ENCODE data around the gene SCGB1D2.
"Not testable (repeated sequence)": the region's sequence is repeated elsewhere in the genome, so short reads cannot be mapped to it uniquely, and the experiment has no call there.

Gene SCGB1D2

GRCh38 chr11:62242021-62242420, at the start of gene SCGB1D2:
Gene SCGB1D2 (plus strand): TSS chr11:62242239. CDS start chr11:62242308, 69 bp downstream.
- no peak for DNase-seq

- DNase-seq, result no peak
These were observed 48.1 kb upstream of the SCGB1D2 start for GRCh38 chr11:62193952-62194351.

GRCh38 chr11:62195010-62195409, 47.0 kb upstream of the SCGB1D2 start:
- DNase-seq, result not testable (repeated sequence)

DNA sequence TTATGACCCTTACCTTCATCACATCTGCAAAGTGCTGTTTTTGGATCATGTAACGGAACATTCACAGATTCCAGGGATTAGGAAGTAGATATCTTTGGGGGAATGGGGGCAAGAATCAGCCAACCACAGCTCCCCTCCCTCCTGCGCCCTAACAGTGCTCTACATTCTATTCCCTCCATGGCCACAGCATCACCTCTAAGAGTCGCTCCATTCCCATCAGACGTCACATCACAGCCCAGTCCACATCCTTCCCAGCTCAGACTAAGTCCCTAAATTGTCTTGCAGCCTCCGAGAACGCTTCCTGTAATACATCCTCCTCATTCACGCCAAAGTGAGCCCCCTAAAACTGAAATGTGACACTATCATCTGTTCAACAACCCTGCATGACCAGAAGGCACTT, 46.1 kb upstream of the SCGB1D2 start:
- DNase-seq, result no peak

DNA sequence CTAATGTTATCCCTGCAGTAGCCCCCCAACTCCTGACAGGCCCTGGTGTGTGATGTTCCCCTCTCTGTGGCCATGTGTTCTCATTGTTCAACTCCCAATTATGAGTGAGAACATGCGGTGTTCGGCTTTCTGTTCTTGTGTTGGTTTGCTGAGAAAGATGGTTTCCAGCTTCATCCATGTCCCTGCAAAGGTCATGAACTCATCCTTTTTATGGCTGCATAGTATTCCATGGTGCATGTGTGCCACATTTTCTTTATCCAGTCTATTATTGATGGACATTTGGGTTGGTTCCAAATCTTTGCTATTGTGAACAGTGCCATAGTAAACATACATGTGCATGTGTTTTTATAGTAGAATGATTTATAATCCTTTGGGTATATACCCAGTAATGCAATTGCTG, 44.6 kb upstream of the SCGB1D2 start:
- DNase-seq, result not testable (repeated sequence)

- no peak for DNase-seq
These were observed 40.7 kb upstream of the SCGB1D2 start for GRCh38 chr11:62201376-62201775.

DNA sequence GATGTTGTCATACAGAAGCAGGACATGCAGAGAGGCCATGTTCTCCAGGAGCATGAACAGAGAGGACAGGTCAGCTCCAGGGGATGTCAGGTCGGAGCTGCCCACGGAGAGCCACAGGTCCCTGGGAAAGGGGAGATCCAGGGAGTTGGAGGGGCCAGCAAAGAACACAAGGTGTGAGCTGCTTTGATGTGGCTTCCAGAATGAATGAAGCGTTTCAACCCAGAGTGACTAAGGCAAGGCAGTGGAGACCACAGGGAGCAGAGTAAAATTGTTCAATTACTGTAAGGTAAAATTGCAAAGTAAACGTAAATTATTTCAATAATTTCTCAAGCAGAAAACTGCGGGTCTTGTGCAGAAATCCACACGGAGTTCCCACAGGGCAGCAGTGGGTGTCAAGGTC, 39.1 kb upstream of the SCGB1D2 start:
- no peak for DNase-seq

DNA sequence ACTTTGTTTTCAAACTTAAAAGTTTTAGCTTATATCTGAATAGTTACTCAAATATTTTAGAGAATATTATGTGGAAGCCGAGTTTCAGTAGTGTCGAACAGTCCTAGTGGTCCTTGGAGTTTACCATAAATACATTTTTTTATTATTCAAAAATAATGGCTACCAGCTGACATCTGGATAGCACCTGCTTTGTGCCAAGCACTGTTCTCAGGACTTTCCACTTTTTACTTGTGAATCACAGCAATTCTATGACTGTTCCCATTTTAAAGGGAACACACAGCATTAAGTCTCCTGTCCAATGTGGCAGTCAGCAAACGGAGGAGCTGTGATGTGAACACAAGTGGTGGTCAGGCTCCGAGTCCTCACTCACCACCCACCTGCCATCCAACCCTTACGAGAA, 37.6 kb upstream of the SCGB1D2 start:
- DNase-seq, result no peak

DNA sequence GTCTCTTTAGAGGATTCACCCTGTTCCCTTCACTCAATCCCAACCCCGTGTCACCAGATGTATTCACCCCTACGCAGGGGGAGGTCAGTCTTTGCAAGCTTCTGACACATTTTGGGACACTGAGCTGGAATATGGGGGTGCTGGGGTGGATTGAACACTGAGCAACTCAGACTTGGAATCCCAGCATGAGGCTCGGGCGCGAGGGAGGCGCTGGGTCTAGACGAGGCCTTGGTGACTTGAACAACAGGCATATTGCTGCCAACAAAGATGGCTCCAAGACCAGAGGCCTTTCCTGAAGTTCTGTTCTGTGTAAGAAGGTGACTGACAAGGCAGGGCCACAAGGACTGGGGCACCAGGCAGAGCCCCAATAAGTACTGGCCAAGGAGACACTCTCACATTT, 36.6 kb upstream of the SCGB1D2 start:
- no peak for DNase-seq

DNA sequence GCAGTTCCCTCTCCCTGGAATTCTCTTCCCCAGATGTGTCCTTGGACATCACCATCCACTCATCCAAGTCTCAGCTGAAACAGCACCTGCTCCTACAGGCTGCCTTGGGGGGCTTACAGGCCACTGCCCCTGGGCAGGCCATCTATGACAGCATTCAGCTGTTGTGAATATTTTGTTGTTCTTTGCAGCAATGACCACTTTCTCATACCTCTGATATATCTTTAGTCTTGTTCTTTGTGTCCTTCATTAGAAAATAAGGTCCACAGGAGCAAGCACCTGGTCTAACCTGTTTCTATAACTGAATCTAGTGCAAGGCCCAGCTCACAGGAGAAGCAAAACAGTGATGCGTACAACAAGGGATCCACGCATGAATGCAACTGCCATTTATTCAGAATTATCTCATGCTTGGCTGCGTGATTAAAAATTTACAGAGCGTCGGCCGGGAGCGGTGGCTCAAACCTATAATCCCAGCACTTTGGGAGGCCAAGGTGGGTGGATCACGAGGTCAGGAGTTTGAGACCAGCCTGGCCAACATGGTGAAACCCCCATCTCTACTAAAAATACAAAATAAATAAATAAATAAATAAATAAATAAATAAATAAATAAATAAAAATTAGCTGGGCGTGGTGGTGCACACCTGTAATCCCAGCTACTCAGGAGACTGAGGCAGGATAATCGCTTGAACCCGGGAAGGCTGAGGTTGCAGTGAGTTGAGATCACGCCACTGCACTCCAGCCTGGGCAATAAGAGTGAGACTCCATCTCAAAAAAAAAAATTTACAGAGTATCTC, 35.6 kb upstream of the SCGB1D2 start:
- not testable (repeated sequence) for DNase-seq

DNA sequence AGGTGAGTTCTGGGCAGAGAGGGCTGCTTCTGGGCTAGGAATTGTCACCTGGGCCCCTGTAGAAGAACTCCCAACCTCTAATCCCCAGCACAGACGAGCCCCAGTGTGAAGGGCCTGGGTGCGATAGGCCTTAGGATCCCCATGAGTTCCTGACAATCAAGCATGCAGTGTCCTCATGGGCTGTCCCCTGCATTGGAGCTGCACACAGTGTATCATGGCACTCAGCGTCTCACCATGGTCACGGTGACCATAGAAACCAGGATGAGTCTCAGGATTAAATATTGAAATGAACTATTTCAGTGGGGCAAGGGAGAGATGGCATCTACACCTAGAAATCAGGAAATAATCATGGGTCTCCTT, 33.3 kb upstream of the SCGB1D2 start:
- no peak for DNase-seq

DNA sequence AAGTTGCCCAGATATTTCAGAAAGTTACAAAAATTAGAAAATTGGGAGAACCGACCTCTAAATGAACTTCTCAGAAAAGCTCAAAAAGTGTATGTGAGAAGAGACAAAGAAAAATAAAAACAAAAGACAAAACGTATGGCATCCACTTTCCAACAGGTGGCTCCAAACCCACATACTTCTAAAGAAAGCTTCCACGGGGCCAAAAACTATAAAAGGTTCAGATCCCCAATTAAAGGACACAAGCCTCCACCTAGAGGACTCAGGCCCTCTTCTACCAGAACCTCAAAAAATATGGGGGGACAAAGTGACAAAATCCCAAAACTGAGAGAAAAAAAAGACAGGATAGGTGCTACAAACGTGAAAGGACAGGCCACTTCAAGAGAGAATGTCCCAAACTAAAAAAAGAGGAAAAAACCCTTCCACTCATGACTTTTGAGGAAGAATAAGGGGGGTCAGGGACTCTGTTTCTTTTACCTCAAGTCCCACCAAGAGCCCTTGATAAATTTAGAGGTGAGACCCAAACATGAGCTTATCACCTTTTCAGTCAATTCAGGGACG, 24.8 kb upstream of the SCGB1D2 start:
- peak; percentile 9 for DNase-seq

GRCh38 chr11:62221498-62221897, 20.5 kb upstream of the SCGB1D2 start:
- DNase-seq, result no peak

DNA sequence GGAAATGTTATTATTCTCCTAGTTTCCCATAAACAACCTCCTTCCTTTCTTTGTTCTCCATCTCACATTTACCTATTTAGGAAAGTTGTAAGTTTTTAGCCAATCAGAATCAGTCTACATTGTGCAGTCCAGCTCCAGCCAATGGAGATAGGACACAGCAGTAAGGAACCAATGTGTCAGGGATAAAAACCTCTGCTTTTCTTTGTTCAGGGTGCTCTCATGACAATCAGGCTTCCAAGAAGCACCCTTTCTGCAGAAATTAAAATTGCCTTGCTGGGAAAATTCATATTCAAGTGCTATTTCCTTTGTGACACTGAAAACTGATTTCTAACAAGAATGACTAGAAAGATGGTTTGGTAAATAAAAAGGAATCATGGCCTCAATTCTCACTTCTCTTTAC, 18.9 kb upstream of the SCGB1D2 start:
- DNase-seq, result no peak

DNA sequence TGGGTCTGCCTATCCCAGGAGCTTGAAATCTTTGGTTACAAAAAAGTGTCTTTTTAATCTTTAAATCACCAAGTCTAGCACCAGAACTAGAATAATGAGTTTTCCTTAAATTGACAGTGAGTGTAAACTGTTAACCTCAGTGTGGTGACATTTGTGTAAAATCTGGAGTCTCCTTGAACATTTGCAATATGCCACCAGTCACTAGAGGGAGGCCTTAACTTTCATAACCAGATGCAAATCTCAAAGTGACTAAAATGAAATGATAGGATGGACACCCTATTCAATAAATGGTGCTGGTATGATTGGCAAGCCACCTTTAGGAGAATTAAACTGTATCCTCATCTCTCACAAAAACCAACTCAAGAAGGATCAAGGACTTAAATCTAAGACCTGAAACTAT, 8.3 kb upstream of the SCGB1D2 start:
- DNase-seq, result peak; percentile 20

GRCh38 chr11:62236187-62236586, 5.9 kb upstream of the SCGB1D2 start:
- DNase-seq, result no peak

- no peak for DNase-seq
These were observed 4.5 kb upstream of the SCGB1D2 start for GRCh38 chr11:62237499-62237898.

GRCh38 chr11:62238151-62238550, 3.9 kb upstream of the SCGB1D2 start:
- no peak for DNase-seq

- no peak for DNase-seq
These were observed 944 bp upstream of the SCGB1D2 start for GRCh38 chr11:62241095-62241494.

DNA sequence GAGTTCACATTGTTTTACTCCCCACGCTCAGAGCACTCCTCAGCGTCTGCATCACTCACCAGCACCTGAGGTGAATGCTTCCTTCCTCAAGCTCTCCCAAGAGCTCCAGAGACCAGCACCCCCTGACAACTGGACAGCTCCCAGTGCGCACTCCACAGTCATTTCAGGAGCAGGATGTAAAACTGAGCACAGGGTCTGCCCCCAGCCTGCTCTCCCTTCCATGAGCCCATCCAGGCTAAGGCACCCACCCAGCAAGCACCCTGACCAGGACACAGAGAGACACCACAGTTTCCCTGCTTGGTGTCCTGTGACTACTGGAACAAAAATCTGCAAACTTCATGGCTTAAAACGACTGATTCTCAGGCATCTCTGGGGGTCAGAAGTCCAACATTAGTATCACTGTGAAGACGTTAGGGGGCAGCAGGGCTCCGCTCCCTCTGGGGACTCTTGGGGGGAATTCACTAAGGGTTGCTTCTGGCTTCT, 3.3 kb downstream of the SCGB1D2 start:
- DNase-seq, result peak; percentile 19

GRCh38 chr11:62251698-62252097, 9.7 kb downstream of the SCGB1D2 start:
- DNase-seq, result no peak

GRCh38 chr11:62253999-62254542, 12.0 kb downstream of the SCGB1D2 start:
- DNase-seq, result no peak

DNA sequence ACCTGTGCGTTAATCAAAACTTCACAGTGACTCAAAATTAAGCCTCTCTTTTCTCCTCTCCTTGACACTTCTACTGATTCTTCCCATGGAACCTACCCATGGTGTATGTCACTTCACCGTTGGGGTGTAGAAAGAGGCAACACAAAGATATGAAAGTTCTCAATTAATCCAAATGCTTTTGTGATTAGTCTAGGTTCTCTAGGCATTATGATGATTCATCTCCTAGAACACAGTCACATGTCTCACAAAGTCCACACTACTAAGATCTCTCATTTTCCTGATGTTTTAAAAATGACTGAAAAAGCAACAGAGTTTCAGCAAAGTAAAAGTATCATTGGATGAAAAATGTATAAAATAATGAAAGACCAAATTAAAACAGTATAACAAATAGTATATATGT, 14.2 kb downstream of the SCGB1D2 start:
- DNase-seq, result no peak

DNA sequence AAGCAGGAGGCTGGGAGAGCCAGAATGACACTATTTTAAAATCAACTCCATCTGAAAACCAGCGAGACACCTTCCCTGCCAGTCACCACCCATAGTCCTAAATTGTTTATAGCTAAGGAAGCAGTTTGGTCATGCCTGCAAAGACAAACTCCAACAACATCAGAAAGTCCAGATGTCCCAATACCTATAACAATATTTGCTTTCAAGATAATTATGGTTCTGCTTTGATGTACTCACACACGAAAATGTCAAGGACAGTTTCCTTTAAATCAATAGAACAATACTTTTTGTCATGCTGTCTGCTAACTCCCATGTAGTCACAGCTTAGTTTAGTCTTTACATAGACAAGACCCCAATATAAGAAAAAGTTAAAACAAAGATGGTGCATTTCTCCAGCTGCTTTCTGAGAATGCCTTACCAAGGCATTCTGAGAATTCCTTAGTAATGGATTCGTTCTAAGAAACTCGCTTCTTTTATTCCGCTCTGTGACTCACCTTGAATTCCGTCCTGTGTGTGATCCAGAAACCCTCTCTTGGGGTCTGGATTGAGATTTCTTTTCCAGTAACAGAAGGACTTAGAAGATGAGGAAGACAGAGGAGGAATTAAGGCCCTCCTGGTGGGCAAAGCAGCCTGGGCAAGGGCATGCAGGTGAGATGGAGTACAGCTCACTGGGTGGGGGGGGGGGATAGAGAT, 18.4 kb downstream of the SCGB1D2 start:
- no peak for DNase-seq
